Ovary (tissue), 3 donors: ENCODE data around the gene CKS2.

ENCODE experiments used
- CTCF ChIP-seq, 3 donors: fragments of 450-650 bp in 2 of 3; fragments of 200-600 bp in 1 of 3; IDR thresholded peaks; one replicate each; pipeline versions ENCODE4 v1.5.1 to v1.8.0; 2016 to 2022; ENCODE audit warnings: antibody characterized with exemption in 3 of 3, mild to moderate bottlenecking in 1 of 3
- EP300 ChIP-seq: sonication (generic); formaldehyde crosslinking; IDR thresholded peaks from one replicate; pipeline ENCODE4 v1.6.1; 2017; ENCODE audit warnings: antibody characterized with exemption
- donor health status: DM: no; HTN: no; CAD: no.

- no peak for TF ChIP-seq CTCF (IDR thresholded peaks at IDR 0.05)
- no peak for TF ChIP-seq EP300
Observed at GRCh38 chr9:89362647-89363310, 51.8 kb downstream of the CKS2 start.
